Posterior vena cava (tissue), 2 donors: ENCODE results near the gene CTAG1B. TPM values are rescaled to one million over a fixed set of nuclear protein-coding genes. Genes with fewer than 3 reads are reported as not detected.
A peak's percentile ranks its signal among the peaks of the same experiment; 100 is the strongest.
"Not testable (repeated sequence)": the region's sequence is repeated elsewhere in the genome, so short reads cannot be mapped to it uniquely, and the experiment has no call there.

Experiments used
- DNase-seq: peaks from one replicate; pipeline ENCODE4 v3.0.0-alpha.2; 2020; ENCODE audit warnings: low spot score
- intact Hi-C, 2 donors: fragments of 100-400 bp; cut with DNase I; formaldehyde crosslinking; loops; one replicate each; pipeline versions ENCODE4 v1.14.1 to v1.14.2; 2022 to 2023
- long read RNA-seq, 2 donors: library from polyadenylated mRNA; unstranded; transcript quantifications; one replicate each; pipeline ENCODE4 v2.0.0, GENCODE V29; 2020 to 2021
- total RNA-seq, 2 donors: library from RNA; stranded (reverse); fragmentation: NEBNext Ultra II Directional; extraction: Animal tissue kit (Norgen Biotek cat#: 25700); gene quantifications; one replicate each; pipeline ENCODE4 v1.2.1, GENCODE V29; 2021
- donor health status: DM: yes; HTN: yes; CAD: no.
- donor health status: DM: yes; HTN: yes; CAD: no.

Gene CTAG1B
- not detected for total RNA-seq
- long read RNA-seq, donor 1 = 0 reads
- long read RNA-seq, donor 2 = 0 reads

GRCh38 chrX:154619182-154619581 is at the start of gene CTAG1B:
Gene CTAG1B, minus strand, starts transcription at chrX:154619282. Its CDS starts 64 bp downstream, at chrX:154619218.
- intact Hi-C loops, DNase-seq: not testable (repeated sequence)

GRCh38 chrX:154661899-154662298 is 42.8 kb upstream of the CTAG1B start:
- intact Hi-C loops = no loop called here
- no peak for DNase-seq

GRCh38 chrX:154661170-154661569 is 42.1 kb upstream of the CTAG1B start:
- DNase-seq = no peak
- intact Hi-C loops = no loop called here

- intact Hi-C loops = no loop called here
- DNase-seq = no peak
These were observed 41.5 kb upstream of the CTAG1B start for GRCh38 chrX:154660541-154660940.

- intact Hi-C loops = no loop called here
- DNase-seq = no peak
These were observed 39.9 kb upstream of the CTAG1B start for GRCh38 chrX:154658957-154659356.

- intact Hi-C loops = no loop called here
These were observed 39.1 kb upstream of the CTAG1B start for GRCh38 chrX:154658187-154658586.

GRCh38 chrX:154657226-154657805 is 38.2 kb upstream of the CTAG1B start:
- intact Hi-C loops = no loop called here
- DNase-seq = no peak

More at GRCh38 chrX:154658187-154658586, 39.1 kb upstream of the CTAG1B start:
- DNase-seq = no peak

GRCh38 chrX:154655786-154656185 is 36.7 kb upstream of the CTAG1B start:
- peak; percentile 69 for DNase-seq
- intact Hi-C loops = no loop called here

- DNase-seq = no peak
- intact Hi-C loops = no loop called here
These were observed 36.3 kb upstream of the CTAG1B start for GRCh38 chrX:154655346-154655745.

- peak; percentile 58 for DNase-seq
- intact Hi-C loops = no loop called here
These were observed 35.8 kb upstream of the CTAG1B start for GRCh38 chrX:154654925-154655324.

- DNase-seq = peak; percentile 68
- intact Hi-C loops = no loop called here
These were observed 35.3 kb upstream of the CTAG1B start for GRCh38 chrX:154654372-154654771.

GRCh38 chrX:154653413-154653812 is 34.3 kb upstream of the CTAG1B start, which contains the start of gene CTAG2:
Gene CTAG2, minus strand, starts transcription at chrX:154653579. Its CDS starts 64 bp downstream, at chrX:154653515.
- intact Hi-C loops, DNase-seq: not testable (repeated sequence)

- DNase-seq = no peak
- intact Hi-C loops = no loop called here
These were observed 33.9 kb upstream of the CTAG1B start for GRCh38 chrX:154653048-154653401.

- DNase-seq = peak; percentile 74
- intact Hi-C loops = no loop called here
These were observed 33.4 kb upstream of the CTAG1B start for GRCh38 chrX:154652311-154653047.

GRCh38 chrX:154650221-154650510 is 31.1 kb upstream of the CTAG1B start:
- DNase-seq = peak; percentile 64
- intact Hi-C loops = no loop called here

- DNase-seq = peak; percentile 66
- intact Hi-C loops = no loop called here
These were observed 30.6 kb upstream of the CTAG1B start for GRCh38 chrX:154649503-154650220.

- peak; percentile 59 for DNase-seq
- intact Hi-C loops = no loop called here
These were observed 29.8 kb upstream of the CTAG1B start for GRCh38 chrX:154648931-154649330.

- intact Hi-C loops, DNase-seq: not testable (repeated sequence)
These were observed 26.8 kb upstream of the CTAG1B start for GRCh38 chrX:154645745-154646378.

- intact Hi-C loops, DNase-seq: not testable (repeated sequence)
These were observed 24.6 kb upstream of the CTAG1B start for GRCh38 chrX:154643708-154644107.

GRCh38 chrX:154641740-154642139 is 22.7 kb upstream of the CTAG1B start:
- intact Hi-C loops, DNase-seq: not testable (repeated sequence)
